ENCODE results near the gene CAP2. TPM values are rescaled to one million over a fixed set of nuclear protein-coding genes. Genes with fewer than 3 reads are reported as not detected.

CAP2 gene
- total and polyA plus RNA-seq, 9 of the 15 experiments (the other 6 are each of a cell fraction or from before 2014, with no cell fraction given), result not detected

DNA sequence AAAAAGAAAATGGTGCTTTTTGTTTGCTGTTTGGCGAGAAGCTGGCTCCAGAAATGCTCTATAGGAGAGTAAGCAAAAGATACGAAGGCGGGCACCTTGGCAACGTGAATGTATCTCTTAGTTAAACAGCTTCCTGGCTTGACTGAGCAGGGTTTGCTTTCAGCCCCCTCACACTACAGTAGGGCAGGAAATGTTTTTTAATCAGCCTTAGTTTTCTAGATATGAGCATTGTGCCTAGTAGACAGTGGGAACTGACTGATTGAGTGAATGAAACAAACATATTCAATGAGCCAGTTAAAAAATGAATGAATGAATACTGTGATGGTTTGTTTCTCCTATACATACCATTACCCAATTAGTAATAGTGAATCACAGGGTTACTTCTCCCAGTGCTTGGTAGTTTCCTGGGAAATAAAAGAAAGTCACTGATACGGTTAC, 19.9 kb downstream of the CAP2 start (continued):
- TF ChIP-seq ZNF324 (CRISPR knock-in tag; IDR thresholded peaks at IDR 0.05), result no peak
- TF ChIP-seq ZNF77 (CRISPR knock-in tag; IDR thresholded peaks at IDR 0.05), result no peak
- TF ChIP-seq NCOA6 (IDR thresholded peaks at IDR 0.05), result no peak
- TF ChIP-seq, protein P1, sequence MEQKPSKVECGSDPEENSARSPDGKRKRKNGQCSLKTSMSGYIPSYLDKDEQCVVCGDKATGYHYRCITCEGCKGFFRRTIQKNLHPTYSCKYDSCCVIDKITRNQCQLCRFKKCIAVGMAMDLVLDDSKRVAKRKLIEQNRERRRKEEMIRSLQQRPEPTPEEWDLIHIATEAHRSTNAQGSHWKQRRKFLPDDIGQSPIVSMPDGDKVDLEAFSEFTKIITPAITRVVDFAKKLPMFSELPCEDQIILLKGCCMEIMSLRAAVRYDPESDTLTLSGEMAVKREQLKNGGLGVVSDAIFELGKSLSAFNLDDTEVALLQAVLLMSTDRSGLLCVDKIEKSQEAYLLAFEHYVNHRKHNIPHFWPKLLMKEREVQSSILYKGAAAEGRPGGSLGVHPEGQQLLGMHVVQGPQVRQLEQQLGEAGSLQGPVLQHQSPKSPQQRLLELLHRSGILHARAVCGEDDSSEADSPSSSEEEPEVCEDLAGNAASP (IDR thresholded peaks at IDR 0.05), result no peak
- no peak for TF ChIP-seq TAF7 (tag; IDR thresholded peaks at IDR 0.05)
- TF ChIP-seq, protein P2, sequence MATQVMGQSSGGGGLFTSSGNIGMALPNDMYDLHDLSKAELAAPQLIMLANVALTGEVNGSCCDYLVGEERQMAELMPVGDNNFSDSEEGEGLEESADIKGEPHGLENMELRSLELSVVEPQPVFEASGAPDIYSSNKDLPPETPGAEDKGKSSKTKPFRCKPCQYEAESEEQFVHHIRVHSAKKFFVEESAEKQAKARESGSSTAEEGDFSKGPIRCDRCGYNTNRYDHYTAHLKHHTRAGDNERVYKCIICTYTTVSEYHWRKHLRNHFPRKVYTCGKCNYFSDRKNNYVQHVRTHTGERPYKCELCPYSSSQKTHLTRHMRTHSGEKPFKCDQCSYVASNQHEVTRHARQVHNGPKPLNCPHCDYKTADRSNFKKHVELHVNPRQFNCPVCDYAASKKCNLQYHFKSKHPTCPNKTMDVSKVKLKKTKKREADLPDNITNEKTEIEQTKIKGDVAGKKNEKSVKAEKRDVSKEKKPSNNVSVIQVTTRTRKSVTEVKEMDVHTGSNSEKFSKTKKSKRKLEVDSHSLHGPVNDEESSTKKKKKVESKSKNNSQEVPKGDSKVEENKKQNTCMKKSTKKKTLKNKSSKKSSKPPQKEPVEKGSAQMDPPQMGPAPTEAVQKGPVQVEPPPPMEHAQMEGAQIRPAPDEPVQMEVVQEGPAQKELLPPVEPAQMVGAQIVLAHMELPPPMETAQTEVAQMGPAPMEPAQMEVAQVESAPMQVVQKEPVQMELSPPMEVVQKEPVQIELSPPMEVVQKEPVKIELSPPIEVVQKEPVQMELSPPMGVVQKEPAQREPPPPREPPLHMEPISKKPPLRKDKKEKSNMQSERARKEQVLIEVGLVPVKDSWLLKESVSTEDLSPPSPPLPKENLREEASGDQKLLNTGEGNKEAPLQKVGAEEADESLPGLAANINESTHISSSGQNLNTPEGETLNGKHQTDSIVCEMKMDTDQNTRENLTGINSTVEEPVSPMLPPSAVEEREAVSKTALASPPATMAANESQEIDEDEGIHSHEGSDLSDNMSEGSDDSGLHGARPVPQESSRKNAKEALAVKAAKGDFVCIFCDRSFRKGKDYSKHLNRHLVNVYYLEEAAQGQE (IDR thresholded peaks at IDR 0.05; ENCODE audit: borderline replicate concordance), result no peak
- TF ChIP-seq, protein P2 (CRISPR knock-in tag; IDR thresholded peaks at IDR 0.05; ENCODE audit: low read depth), result no peak
- TF ChIP-seq KLF16 (IDR thresholded peaks at IDR 0.05), result no peak
- no peak for TF ChIP-seq IFI16 (CRISPR knock-in tag; IDR thresholded peaks at IDR 0.05)
